Panc1 (cell line): ENCODE data around the gene ARHGEF10L.

Experiments
- POLR2AphosphoS5 ChIP-seq: IDR thresholded peaks from 2 replicates; pipeline ENCODE4 v1.6.1; 2012; ENCODE audit warnings: mild to moderate bottlenecking, low read depth, low read length, moderate library complexity
- SIN3A ChIP-seq: IDR thresholded peaks from 2 replicates; pipeline ENCODE4 v1.6.1; 2012; ENCODE audit warnings: low read depth, mild to moderate bottlenecking, low read length, moderate library complexity, borderline replicate concordance; ENCODE audit not compliant: insufficient read depth
- TF ChIP-seq, protein P1 (sequence below): fragments of 450-650 bp; IDR thresholded peaks from 2 replicates; pipeline ENCODE4 v1.5.1; 2017; ENCODE audit warnings: mild to moderate bottlenecking

DNA sequence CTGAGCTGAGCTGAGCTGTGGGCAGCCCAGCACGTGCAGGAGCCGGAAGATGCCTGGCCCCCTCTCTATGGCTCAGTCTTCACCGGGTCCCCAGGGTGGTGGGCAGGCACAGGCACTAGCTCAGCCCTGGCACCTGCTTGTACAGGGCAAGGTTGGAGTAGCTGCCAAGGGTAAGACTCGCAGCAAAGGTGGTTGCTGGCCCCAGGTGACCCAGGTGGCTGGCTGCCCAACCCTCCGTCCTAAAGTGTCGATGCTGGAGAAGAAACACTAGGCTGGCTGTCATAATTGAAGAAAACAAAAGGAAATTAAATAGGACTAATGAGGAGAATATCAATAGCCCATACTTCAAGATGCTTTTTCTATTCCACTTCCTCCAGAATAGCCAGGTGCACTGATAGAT lies 138.5 kb downstream of the ARHGEF10L start:
- TF ChIP-seq SIN3A: no peak
- TF ChIP-seq, protein P1, sequence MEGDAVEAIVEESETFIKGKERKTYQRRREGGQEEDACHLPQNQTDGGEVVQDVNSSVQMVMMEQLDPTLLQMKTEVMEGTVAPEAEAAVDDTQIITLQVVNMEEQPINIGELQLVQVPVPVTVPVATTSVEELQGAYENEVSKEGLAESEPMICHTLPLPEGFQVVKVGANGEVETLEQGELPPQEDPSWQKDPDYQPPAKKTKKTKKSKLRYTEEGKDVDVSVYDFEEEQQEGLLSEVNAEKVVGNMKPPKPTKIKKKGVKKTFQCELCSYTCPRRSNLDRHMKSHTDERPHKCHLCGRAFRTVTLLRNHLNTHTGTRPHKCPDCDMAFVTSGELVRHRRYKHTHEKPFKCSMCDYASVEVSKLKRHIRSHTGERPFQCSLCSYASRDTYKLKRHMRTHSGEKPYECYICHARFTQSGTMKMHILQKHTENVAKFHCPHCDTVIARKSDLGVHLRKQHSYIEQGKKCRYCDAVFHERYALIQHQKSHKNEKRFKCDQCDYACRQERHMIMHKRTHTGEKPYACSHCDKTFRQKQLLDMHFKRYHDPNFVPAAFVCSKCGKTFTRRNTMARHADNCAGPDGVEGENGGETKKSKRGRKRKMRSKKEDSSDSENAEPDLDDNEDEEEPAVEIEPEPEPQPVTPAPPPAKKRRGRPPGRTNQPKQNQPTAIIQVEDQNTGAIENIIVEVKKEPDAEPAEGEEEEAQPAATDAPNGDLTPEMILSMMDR: no peak
- no peak for TF ChIP-seq POLR2AphosphoS5
